ENCODE results near the gene IL1F10. TPM values are rescaled to one million over a fixed set of nuclear protein-coding genes. Genes with fewer than 3 reads are reported as not detected.

The IL1F10 gene
- total RNA-seq, 1 donor from 2014 or later: not detected

GRCh38 chr2:113081488-113082210, 13.9 kb downstream of the IL1F10 start:
- H3K4me3 ChIP-seq (ENCODE audit: low read depth, low read length): no peak overlapping the region
- TF ChIP-seq, protein P1, sequence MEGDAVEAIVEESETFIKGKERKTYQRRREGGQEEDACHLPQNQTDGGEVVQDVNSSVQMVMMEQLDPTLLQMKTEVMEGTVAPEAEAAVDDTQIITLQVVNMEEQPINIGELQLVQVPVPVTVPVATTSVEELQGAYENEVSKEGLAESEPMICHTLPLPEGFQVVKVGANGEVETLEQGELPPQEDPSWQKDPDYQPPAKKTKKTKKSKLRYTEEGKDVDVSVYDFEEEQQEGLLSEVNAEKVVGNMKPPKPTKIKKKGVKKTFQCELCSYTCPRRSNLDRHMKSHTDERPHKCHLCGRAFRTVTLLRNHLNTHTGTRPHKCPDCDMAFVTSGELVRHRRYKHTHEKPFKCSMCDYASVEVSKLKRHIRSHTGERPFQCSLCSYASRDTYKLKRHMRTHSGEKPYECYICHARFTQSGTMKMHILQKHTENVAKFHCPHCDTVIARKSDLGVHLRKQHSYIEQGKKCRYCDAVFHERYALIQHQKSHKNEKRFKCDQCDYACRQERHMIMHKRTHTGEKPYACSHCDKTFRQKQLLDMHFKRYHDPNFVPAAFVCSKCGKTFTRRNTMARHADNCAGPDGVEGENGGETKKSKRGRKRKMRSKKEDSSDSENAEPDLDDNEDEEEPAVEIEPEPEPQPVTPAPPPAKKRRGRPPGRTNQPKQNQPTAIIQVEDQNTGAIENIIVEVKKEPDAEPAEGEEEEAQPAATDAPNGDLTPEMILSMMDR (IDR thresholded peaks at IDR 0.05; ENCODE audit: insufficient read depth, low read length, severe bottlenecking): no peak
- DNase-seq (ENCODE audit: low read depth): peak; percentile 69
- FAIRE-seq: no peak
- H3K36me3 ChIP-seq (ENCODE audit: control insufficient read depth, insufficient read depth, low read length): no peaks in the 10 kb centered on the region
- H3K27me3 ChIP-seq (ENCODE audit: control insufficient read depth, insufficient read depth, low read length): no peaks in the 10 kb centered on the region

- no peaks in the 10 kb centered on the region for H3K36me3 ChIP-seq (ENCODE audit: control insufficient read depth, insufficient read depth, low read length)
- TF ChIP-seq, protein P1 (IDR thresholded peaks at IDR 0.05; ENCODE audit: insufficient read depth, low read length, severe bottlenecking): no peak
- FAIRE-seq: no peak
- H3K27me3 ChIP-seq (ENCODE audit: control insufficient read depth, insufficient read depth, low read length): no peaks in the 10 kb centered on the region
- no peak for DNase-seq (ENCODE audit: low read depth)
- no peak overlapping the region for H3K4me3 ChIP-seq (ENCODE audit: low read depth, low read length)
Observed at GRCh38 chr2:113083296-113083695, 15.5 kb downstream of the IL1F10 start.

- H3K27me3 ChIP-seq (ENCODE audit: control insufficient read depth, insufficient read depth, low read length): no peaks in the 10 kb centered on the region
- no peak for FAIRE-seq
Observed at GRCh38 chr2:113084249-113085000, 16.7 kb downstream of the IL1F10 start.

GRCh38 chr2:113085542-113085941, 17.8 kb downstream of the IL1F10 start:
- no peaks in the 10 kb centered on the region for H3K27me3 ChIP-seq (ENCODE audit: control insufficient read depth, insufficient read depth, low read length)
- no peaks in the 10 kb centered on the region for H3K36me3 ChIP-seq (ENCODE audit: control insufficient read depth, insufficient read depth, low read length)
- FAIRE-seq (peak; percentile 81), DNase-seq (ENCODE audit: low read depth) (peak; percentile 98)
- TF ChIP-seq, protein P1 (IDR thresholded peaks at IDR 0.05; ENCODE audit: insufficient read depth, low read length, severe bottlenecking): no peak
- H3K4me3 ChIP-seq (ENCODE audit: low read depth, low read length): no peak overlapping the region

More at GRCh38 chr2:113084249-113085000, 16.7 kb downstream of the IL1F10 start:
- DNase-seq (ENCODE audit: low read depth): peak; percentile 72
- H3K36me3 ChIP-seq (ENCODE audit: control insufficient read depth, insufficient read depth, low read length): no peaks in the 10 kb centered on the region
- no peak overlapping the region for H3K4me3 ChIP-seq (ENCODE audit: low read depth, low read length)
- TF ChIP-seq, protein P1 (IDR thresholded peaks at IDR 0.05; ENCODE audit: insufficient read depth, low read length, severe bottlenecking): peak; percentile 43

- TF ChIP-seq, protein P1 (IDR thresholded peaks at IDR 0.05; ENCODE audit: insufficient read depth, low read length, severe bottlenecking): no peak
- no peak overlapping the region for H3K4me3 ChIP-seq (ENCODE audit: low read depth, low read length)
- DNase-seq (ENCODE audit: low read depth): no peak
- no peaks in the 10 kb centered on the region for H3K27me3 ChIP-seq (ENCODE audit: control insufficient read depth, insufficient read depth, low read length)
- no peak for FAIRE-seq
- H3K36me3 ChIP-seq (ENCODE audit: control insufficient read depth, insufficient read depth, low read length): no peaks in the 10 kb centered on the region
Observed at GRCh38 chr2:113088213-113088992, 20.6 kb downstream of the IL1F10 start.
